EH (cell line): ENCODE data around the gene MLANA.
A peak's percentile ranks its signal among the peaks of the same experiment; 100 is the strongest.
"Not testable (repeated sequence)": the region's sequence is repeated elsewhere in the genome, so short reads cannot be mapped to it uniquely, and the experiment has no call there.

Experiments
- DNase-seq: peaks from one replicate; pipeline ENCODE4 v3.0.0-alpha.2; 2015; ENCODE audit warnings: low read depth

MLANA gene

DNA sequence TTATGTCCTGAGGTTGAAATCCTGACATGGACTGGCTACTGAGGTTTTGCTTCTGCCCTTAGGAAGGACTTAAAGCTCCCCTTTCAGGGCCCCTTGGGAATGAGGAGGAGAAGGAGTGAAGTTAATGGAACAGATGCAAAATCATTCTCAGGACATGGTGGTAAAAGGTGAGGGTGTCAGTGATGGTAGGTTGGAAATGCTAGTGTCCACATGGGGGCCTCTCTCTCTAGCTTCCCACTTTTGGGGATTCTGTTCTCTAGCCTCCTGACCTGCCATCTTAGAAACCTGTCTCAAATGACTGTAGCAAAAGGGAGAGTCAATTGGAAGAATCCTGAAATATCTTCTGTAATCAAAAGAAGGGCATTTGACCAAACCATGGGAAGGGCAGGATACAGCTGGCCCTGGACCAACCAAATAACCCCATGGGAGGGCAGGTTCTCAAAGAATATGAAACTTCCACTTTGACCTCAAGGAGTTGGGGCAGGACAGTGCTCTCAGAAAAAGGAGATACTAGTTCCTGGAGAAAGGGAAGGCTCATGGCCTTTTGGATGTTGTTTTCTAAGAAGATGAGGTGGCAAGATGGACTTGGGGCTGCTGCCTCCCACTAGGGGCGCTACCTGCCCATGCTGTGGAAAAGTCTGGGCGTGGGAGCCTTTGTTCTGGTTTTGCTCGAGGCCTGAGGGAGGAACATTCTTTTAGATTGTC, 21.2 kb upstream of the MLANA start:
- no peak for DNase-seq

DNA sequence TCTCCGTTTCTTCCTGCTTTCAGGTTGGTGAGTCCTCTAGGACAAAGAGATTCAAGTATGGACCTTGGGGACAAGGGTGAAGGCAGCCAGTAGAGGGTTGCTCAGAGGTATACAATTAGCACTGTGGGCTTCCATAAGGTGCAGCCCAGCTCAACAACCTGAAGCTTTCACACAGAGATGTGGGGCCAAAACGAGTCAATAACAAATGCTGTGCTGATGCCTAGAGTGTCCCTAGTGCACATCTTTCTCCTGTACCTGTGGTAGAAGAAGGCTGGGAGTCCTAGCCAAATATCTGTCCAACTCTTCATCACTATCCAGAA, 20.7 kb upstream of the MLANA start:
- no peak for DNase-seq

DNA sequence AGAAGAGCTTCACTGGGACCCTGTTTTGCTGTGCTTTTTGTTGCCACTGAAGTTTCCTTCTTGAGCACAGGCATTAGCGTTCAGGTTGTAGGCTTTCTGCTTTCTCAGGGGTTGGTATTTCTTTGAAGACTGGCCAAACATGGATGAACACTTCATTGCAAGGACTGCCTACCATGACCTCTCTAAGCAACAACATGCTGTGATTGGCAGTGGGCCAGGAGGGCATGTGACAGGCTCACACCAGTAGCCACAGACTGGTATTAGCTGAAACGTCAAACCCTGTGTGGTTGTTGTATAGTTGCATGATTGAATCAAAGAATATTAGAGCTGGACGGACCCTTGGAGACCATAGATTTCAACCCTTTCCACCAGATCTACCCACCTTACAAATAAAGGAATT, 20.0 kb upstream of the MLANA start:
- no peak for DNase-seq

DNA sequence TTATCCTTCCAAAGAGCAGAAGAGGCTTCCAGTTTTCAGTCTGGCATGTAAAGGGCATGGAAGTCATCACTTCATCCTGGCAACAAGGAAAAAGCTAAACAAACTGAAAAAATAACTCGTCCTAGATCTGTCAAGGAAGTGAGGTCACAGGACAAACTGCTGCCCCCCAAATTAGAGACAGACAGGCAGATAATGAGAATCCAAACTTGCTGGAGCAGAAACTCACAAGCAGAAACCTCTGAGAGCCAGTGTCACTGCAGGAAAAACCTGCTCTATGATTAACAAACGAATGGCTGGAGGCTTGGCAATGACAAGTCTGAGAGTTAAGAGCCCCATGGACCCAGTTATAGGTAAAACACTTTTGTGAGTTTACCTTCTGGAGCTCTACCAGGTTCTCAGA, 18.9 kb upstream of the MLANA start:
- DNase-seq = no peak

DNA sequence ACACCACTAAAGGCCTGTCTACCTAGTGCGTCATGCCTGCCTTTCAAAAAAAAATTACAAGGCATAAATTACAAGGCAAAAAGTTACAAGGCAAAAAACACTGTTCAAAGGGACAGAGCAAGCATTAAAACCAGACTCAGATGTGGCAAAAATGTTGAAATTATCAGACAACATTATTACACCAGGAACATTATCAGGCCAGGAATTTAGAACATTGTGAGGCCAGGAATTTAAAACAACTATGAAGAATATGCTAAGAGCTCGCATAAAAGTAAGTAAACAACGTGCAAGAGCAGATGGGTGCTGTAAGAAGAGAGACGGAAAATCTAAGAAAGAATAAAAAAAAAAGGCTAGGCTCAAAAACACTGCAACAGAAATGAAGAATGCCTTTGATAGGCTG, 18.2 kb upstream of the MLANA start:
- DNase-seq = peak; percentile 55

DNA sequence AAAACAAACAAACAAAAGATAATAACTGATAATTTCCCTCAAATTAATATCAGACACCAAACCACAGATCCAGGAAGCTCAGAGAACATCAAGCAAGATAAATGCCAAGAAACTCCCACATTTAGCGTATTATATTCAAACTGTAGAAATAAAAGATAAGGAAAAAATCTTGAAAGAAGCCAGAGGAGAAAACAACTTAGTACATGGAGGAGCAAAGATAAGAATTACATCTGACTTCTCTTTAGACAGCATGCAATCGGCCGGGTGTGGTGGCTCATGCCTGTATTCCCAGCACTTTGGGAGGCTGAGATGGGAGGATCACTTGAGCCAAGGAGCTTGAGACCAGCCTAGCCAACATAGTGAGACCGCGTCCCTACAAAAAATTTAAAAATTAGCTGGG, 17.2 kb upstream of the MLANA start:
- no peak for DNase-seq

DNA sequence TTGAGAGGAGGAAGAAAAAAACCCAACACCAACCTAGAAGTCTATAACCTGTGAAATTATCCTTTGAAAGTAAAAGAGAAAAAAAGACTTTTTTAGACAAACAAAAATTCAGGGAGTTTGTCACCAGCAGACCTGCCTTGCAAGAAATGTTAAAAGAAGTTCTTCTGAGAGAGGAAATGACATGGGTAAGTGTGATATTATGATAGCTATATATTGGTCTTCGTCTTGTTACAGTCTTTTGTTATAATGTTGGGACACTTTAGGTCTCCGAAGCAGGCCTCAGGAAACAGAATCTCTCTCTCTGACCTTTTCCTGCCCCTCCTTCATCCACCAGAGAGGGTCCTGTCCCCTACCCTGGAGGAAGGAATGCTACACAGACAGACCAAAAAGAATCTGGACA, 16.6 kb upstream of the MLANA start:
- no peak for DNase-seq

DNA sequence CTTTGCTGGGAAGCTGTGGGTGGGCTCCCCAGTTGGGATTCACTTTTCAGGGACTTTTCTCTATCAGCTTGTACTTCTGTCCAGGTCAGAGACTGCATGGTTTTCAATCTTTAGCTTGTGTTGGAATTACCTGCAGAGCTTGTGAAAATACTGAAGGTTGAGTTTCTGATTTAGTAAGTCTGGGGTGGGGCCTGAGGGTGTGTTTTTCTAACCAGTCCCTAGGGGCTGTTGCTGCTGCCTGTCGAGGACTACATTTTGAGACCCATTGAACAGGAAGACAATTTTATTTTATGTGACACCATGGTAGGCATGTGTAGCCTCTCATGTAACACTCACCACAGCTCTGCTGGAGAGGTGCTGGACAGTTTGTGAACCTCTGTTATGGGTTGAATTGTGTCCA, 14.7 kb upstream of the MLANA start:
- DNase-seq = no peak

DNA sequence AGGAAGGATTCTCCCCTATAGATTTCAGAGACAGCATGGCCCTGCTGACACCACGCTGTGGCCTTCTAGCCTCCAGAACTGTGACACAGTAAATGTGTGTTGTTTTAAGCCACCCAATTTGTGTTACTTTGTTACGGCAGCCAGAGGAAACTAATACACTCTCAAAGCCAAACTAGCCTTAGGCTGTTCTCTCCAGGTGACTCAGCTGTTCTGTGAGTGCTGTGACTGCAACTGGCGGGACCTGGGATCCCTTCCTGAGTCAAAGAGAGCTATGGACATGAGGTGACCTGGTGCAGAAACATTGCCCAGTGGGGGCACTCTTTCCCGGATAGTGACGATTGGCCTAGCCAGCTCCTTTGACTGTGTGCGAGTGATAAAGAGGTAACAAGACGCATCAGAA, 14.0 kb upstream of the MLANA start:
- DNase-seq = peak; percentile 6

DNA sequence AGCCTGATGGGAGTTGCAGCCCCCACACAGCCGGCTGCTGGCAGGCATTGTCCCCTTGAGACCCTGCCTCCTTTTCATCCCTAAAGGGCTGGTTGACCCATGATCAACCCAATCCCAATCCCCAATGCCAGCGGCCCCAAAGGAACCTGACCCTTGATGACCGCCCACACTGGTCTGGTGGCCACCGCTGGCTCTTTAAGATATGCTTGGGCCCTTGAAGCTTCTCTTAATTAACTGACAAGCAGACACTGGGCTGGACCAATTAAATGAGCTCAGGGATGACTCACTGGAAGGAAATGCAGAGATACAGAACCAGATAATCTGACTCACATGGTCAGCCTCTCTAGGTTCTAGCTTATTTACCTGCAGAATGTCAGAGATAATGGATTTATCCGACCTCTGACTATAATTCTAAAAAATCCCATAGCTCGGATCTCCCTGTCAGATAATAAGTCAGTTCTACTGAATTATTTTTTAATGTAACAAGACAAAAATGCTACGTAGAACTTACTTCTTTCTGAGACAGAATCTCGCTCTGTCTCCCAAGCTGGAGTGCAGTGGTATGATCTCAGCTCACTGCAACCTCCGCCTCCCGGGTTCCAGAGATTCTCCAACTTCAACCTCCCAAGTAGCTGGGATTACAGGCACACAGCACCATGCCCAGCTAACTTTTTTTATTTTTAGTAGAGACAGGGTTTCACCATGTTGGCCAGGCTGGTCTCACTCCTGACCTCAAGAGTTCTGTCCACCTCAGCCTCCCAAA, 11.1 kb upstream of the MLANA start:
- DNase-seq = peak; percentile 94

DNA sequence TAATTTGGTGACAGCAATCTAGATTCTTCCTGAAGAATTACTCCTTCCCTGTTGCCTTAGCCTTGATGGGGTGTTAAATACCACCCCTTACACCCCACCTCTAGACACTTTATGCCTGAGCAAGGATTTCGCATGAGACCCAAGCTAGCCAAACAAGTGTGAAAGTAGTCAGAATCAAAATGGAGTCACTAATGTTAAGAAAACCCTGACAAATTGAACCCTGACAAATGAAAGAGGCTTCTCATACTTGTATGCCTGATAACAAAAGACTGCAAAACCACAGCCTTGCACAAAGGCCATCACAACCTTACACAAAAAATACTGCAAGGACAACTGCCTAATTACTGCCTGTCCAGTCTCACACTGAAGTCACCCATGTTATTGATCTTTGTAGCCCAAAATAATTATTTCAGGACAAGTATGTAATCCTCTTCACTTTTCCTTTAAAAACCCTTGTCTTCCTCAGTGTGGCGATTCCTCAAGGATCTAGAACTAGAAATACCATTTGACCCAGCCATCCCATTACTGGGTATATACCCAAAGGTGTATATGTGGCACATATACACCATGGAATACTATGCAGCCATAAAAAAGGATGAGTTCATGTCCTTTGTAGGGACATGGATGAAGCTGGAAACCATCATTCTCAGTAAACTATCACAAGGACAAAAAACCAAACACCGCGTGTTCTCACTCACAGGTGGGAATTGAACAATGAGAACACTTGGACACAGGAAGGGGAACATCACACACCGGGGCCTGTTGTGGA, 8.3 kb upstream of the MLANA start:
- DNase-seq = not testable (repeated sequence)

DNA sequence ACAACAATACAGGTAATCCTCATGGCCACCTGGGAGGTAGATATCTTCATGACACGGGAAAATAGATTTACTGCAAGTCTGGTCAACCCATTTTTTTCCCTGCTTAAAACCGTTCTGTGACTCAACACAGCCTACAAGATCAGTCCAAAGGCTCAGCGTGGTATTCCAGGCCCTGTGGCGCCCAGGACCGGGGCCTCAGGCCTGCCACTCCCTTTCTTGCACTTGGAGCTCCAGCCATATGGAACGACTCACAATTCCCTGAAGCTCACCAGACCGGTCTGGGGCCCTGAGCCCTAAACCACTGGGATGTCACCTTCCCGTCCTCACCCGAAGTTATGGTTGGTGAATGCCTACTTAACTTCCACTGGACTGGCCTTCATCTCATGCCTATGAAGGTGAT, 6.5 kb upstream of the MLANA start:
- no peak for DNase-seq

DNA sequence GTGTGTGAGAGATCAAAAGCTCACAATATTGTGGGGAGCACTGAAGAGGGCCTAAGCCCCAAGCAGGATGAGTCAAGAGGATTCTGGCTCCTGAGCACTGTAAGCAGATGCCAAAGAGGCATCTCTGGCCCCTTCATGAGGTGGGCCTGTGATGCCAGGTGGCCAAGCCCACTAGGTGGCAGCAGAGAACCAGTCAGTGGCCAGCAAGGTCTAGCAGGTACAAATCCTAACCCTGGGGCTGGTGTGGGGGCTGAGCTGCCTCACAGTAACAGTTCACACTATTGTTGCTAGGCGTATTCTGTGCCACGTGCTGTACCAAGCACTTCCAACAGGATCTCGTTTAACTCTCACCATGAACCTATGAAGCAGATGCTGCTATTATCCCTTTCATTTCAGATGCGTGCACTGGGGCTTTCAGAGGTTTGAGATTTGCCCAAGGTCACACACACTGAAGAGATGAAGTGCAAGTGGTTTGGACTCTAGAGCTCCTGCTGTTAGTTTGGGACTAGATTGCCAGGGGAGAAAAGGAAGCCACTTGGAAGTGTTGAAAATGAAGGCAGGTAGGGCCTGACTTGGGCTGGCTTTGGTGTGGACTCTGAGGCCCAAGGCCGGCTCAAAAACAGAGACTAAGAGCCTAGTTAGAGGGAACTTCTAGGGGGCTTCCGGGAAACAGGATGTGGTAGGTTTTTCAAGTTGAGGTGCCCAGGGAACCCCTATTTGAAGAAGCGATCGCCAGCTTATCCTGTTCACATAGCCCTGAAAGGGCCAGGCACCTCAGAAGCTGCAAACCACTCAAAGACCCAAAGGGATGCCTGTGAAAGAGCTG, 4.4 kb upstream of the MLANA start:
- DNase-seq = peak; percentile 67

DNA sequence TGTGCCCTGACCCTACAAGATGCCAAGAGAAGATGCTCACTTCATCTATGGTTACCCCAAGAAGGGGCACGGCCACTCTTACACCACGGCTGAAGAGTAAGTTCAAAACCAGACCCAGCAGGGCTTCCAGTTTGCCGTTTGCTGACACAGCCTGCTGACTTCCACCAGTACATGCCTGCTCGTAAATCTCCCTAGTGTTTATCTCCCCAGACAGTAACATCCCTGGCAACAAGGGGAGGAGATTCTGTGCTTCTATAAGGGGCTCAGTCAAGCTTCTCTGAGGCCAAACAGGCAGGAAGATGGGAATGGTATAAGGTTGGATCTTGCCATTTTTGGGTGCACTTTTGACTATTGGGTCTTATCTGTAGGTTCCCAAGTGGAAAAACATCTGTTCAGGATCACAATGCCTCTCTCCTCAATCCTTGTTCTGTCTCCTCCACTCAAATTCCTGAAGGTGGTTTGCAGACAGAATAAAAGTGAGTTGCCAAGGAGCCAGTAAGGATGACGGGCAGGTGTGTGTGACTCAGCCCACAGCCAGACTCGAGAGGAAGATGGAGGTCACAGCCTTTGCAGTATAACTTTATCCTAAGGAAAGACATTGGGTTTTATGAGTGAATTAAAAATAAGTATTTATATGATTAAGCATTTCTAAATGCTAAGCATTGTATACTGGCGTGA, 1.9 kb downstream of the MLANA start:
- peak; percentile 42 for DNase-seq

DNA sequence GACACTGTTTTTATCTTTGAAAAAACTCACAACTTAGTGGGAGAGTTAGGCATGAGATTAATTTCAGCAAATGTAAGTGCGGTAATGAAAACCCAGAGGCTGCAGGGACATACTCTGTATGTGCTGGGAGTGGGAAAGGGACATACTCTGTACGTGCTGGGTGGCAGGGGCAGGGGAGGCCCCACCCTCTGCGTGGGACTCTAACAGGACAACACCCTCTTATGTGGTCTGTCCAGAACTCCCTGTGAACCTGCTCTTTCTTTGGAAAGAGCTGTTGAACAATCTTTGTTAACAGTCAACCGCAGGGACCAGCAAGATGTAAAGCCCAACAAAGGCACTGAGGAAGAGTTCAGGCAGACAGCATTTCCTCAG, 2.4 kb downstream of the MLANA start:
- DNase-seq = no peak

DNA sequence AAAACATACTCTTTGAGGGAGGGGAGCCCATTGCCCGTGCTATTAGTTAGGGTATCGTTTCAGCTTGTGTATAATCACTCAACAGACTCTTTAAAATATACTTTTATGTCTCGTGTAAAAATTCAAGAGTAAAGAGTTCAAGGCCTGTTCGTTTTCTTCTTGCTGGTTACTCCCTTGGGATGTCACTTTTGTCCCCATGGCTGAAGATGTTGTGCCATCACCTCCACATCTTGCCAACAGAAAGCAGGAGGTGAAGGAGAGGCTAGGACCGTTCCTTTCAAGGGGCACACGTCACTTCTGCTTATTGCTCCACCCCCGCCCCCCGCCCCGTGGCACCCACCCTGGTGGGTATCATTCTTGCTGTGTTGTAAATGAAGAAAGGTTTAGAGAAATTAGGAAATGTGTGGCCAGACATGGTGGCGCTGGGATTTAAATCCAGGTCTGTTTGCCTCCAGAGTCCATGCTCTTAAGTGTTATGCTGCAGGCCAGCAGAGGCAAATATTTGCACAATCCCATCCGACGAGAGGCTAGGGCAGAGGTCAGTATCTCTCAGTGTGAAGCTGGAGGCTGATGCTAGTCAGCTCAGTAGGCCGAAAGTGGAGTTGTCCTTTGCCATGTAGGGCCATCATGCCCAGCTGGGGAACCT, 3.0 kb downstream of the MLANA start:
- DNase-seq = no peak

DNA sequence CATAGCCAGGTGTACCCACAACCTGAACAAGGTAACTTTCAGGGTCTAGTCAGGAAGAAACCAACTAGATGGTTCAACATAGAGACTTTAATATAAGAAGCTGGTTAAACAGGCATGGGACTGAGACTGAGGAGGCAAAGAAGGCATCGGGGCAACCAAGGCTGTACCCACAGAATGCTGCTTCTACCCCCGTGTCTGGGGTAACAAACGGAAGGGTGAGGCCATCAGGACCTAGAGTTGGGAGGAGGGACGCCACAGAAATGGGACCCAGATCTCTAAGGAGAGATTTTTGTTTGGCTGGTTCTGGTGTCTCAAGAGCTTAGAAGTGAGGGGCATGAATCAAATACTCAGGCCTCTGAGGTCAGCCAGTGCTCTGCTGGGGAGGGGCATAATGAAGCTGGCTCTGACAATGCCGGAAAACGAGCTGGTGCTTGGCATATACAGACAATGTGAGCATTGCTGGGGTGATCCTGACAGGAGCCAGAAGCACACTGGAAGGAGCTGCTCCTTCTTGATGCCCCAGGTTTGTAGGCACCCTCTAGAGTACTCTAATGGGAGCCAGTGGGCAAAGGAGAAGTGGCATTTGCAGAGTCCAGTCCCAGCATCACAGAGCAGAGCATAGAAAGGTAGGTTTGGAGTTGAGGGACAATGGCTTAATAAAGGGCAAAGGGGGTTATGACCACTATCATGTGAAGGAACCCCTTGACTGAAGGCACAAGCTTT, 3.7 kb downstream of the MLANA start:
- DNase-seq = no peak

DNA sequence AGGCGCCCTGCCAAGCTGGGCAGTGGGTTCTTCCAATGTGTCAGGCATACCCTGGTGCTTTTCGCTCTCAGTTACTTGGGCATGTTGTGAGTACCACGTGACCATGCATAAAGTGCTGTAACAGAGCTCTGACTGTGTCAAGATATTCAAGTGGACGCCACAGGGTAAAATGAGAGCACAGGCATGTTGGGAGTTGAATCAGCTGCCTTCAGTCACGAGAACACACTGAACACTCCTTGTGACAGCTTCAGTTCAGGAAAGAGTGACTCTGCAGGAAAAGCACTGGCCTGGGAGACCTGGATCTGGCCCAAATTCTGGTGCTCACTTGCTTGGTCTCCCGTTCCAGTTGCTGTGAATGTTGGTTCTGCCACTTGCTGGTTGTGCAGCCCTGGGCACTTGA, 5.1 kb downstream of the MLANA start:
- no peak for DNase-seq

DNA sequence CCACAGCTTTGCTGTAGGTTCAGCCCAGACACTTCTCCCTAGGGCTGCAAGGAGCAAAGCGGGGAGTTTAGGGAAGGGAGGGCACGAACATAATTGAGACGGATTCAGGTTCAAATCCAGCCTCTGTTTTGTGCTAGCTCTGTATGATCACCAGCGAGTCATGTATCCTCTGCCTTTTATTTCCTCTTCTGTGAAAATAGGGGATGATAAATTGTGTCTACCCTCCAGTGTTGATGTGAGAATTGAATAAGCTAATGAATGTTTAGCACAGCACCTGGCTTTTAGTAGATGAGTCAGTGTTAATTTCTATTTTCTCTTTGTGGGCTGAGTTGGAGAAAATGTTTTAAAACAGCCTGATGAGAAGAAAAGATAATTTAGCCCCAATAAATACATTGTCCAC, 6.2 kb downstream of the MLANA start:
- DNase-seq = no peak

DNA sequence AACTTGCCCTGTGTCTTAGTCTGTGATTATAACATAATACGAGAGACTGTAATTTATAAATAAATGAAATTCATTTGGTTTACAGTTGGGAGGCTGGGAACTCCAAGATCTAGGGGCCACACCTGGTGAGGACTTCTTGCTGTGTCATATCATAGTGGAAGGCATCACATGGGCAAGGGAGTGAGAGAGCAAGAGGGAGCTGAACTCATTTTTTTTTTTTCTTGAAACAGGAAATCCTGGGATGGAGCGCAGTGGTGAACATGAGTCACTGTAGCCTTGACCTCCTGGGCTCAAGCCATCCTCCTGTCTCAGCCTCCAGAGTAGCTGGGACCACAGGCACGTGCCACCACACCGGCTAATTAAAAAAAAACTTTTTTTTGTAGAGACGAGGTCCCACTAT, 7.2 kb downstream of the MLANA start:
- no peak for DNase-seq

DNA sequence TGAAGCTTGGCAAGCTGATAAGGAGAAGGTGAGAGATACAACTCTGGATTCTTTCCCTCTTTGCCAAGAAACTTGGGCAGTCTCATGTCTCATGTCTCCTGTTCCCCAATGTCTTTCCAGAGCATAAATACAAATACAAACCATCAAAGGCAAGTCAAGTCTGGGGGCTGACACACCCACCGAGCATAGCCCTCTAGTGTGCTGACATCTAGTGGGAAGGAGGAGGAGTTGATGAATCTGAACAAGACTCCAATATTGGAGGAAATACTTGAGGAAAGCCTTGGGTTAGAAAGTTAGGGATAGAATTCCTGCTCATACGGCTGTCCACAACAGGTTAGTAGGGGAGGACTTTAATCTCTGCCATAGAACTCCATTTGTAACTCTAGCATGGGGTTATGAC, 8.6 kb downstream of the MLANA start:
- no peak for DNase-seq
